ENCODE data around the gene SPAG16.

- no peak for TF ChIP-seq CTCF (IDR thresholded peaks at IDR 0.05; ENCODE audit: low read depth, low read length)
- TF ChIP-seq, protein P1, sequence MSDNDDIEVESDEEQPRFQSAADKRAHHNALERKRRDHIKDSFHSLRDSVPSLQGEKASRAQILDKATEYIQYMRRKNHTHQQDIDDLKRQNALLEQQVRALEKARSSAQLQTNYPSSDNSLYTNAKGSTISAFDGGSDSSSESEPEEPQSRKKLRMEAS (IDR thresholded peaks at IDR 0.05; ENCODE audit: low read depth, low read length), result no peak
- TF ChIP-seq POLR2A (IDR thresholded peaks at IDR 0.05; ENCODE audit: extremely low read depth, insufficient read length), result no peak
- TF ChIP-seq MYC (IDR thresholded peaks at IDR 0.05; ENCODE audit: low read depth, low read length), result no peak
These were observed 167.4 kb downstream of the SPAG16 start for GRCh38 chr2:213451542-213452239.

All from NB4 (cell line).